Uterus (tissue), 4 donors: ENCODE measurements around the gene FOXI1. TPM values are rescaled to one million over a fixed set of nuclear protein-coding genes. Genes with fewer than 3 reads are reported as not detected.

Source experiments
- DNase-seq, 2 donors: peaks; one replicate each; pipeline ENCODE4 v3.0.0-alpha.2; 2019 to 2020
- H3K27ac ChIP-seq, 2 donors: fragments of 200-600 bp; sonication (generic); 1 replicate in 1 of 2; 2 replicates in 1 of 2; pipeline ENCODE4 v1.5.1; 2016 to 2018
- H3K27me3 ChIP-seq, 2 donors: fragments of 200-600 bp; sonication (generic); one replicate each; pipeline ENCODE4 v1.5.1; 2018 to 2019; ENCODE audit warnings: control low read depth in 1 of 2
- H3K36me3 ChIP-seq, 2 donors: fragments of 200-600 bp; sonication (generic); one replicate each; pipeline ENCODE4 v1.5.1; 2019; ENCODE audit warnings: control low read depth in 1 of 2
- H3K4me1 ChIP-seq, 2 donors: fragments of 200-600 bp; sonication (generic); one replicate each; pipeline ENCODE4 v1.5.1; 2018 to 2019; ENCODE audit warnings: control low read depth in 1 of 2
- H3K4me3 ChIP-seq, 2 donors: fragments of 200-600 bp; sonication (generic); 1 replicate in 1 of 2; 2 replicates in 1 of 2; pipeline ENCODE4 v1.5.1; 2018 to 2019; ENCODE audit warnings: mild to moderate bottlenecking in 1 of 2
- H3K9me3 ChIP-seq, 2 donors: fragments of 200-600 bp; sonication (generic); one replicate each; pipeline ENCODE4 v1.5.1; 2019; ENCODE audit warnings: control low read depth in 1 of 2
- POLR2A ChIP-seq, 2 donors: fragments of 450-650 bp; IDR thresholded peaks; one replicate each; pipeline ENCODE4 v1.6.1; 2016; ENCODE audit warnings: antibody characterized with exemption in 2 of 2, mild to moderate bottlenecking in 1 of 2, moderate library complexity in 1 of 2
- intact Hi-C: fragments of 100-400 bp; cut with DNase I; formaldehyde crosslinking; loops from one replicate; pipeline ENCODE4 v1.15.1; 2023; ENCODE audit warnings: low total_unique reads
- total RNA-seq, 4 donors: library from RNA; depleted of rRNA in 3 of 4; stranded (reverse); fragments of >200 nt in 3 of 4; gene quantifications; one replicate each; pipeline versions ENCODE4 v1.1.0 to v1.2.4, GENCODE V29; 2014 to 2023
- TF ChIP-seq, protein P1 (sequence below), 4 experiments: fragments of 200-600 bp in 2 of 4; fragments of 450-650 bp in 2 of 4; sonication (generic) in 2 of 4; IDR thresholded peaks; one replicate each; pipeline ENCODE4 v1.5.1; 2016 to 2019; ENCODE audit warnings: antibody characterized with exemption in 4 of 4, mild to moderate bottlenecking in 2 of 4, moderate library complexity in 1 of 4
- donor health status: DM: yes; HTN: yes; CAD: no.

The FOXI1 gene
- total RNA-seq, 4 donors from 2014 or later: not detected

GRCh38 chr5:170109059-170110031 lies 3.6 kb downstream of the FOXI1 start:
- no peaks in the 10 kb centered on the region for H3K4me1 ChIP-seq
- TF ChIP-seq, protein P1, sequence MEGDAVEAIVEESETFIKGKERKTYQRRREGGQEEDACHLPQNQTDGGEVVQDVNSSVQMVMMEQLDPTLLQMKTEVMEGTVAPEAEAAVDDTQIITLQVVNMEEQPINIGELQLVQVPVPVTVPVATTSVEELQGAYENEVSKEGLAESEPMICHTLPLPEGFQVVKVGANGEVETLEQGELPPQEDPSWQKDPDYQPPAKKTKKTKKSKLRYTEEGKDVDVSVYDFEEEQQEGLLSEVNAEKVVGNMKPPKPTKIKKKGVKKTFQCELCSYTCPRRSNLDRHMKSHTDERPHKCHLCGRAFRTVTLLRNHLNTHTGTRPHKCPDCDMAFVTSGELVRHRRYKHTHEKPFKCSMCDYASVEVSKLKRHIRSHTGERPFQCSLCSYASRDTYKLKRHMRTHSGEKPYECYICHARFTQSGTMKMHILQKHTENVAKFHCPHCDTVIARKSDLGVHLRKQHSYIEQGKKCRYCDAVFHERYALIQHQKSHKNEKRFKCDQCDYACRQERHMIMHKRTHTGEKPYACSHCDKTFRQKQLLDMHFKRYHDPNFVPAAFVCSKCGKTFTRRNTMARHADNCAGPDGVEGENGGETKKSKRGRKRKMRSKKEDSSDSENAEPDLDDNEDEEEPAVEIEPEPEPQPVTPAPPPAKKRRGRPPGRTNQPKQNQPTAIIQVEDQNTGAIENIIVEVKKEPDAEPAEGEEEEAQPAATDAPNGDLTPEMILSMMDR (IDR thresholded peaks at IDR 0.05): no peak
- no peak for TF ChIP-seq POLR2A (IDR thresholded peaks at IDR 0.05)
- intact Hi-C loops: no loop called here

GRCh38 chr5:170110403-170111087 lies 4.8 kb downstream of the FOXI1 start:
- H3K27ac ChIP-seq: no peak overlapping the region
- H3K4me1 ChIP-seq: no peaks in the 10 kb centered on the region
- H3K4me3 ChIP-seq: no peak overlapping the region
- TF ChIP-seq, protein P1 (IDR thresholded peaks at IDR 0.05): no peak
- TF ChIP-seq POLR2A (IDR thresholded peaks at IDR 0.05): no peak
- H3K36me3 ChIP-seq: no peaks in the 10 kb centered on the region
- no peak for DNase-seq
- intact Hi-C loops: no loop called here
- no peaks in the 10 kb centered on the region for H3K27me3 ChIP-seq
- H3K9me3 ChIP-seq: no peaks in the 10 kb centered on the region

More at GRCh38 chr5:170109059-170110031, 3.6 kb downstream of the FOXI1 start:
- Histone ChIP-seq H3K27ac (no peak overlapping the region), H3K27me3 (no peaks in the 10 kb centered on the region), H3K9me3 (no peaks in the 10 kb centered on the region), H3K36me3 (no peaks in the 10 kb centered on the region), H3K4me3 (no peak overlapping the region)
- DNase-seq: no peak

DNA sequence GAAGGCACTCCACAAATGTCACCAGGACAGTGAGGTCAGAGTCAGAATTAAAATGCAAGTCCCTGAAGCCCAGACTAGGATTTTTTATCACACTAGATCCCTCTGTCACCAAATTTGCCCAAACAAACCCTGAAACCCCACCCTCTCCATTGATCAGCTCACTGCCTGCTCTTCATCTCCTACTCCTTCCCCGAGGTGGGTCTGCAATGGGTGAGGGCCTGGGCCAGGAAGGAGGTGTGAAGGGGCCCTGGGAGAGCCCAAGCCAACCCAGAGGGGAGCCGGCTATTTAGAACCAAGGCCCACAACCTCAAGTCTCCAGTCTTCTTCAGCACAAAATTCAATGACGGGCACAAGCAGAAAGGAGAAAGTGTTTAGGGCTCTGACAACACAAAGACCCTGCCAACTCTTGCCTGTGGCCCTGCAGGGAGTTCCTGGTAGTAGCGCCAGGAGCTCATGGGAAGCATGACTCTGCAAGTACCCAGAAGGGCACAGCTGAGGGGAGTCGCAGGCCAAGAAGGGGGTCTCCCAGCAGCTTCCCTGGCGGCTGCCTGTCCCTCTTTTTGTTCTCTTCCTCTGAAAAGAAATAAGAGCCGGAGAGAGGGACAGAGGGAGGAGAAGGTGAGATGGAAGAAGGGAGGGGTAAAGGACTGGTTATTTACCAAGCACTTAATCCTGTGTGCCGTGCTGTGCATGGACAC lies 5.5 kb downstream of the FOXI1 start:
- Histone ChIP-seq H3K4me1 (no peaks in the 10 kb centered on the region), H3K36me3 (no peaks in the 10 kb centered on the region), H3K27me3 (no peaks in the 10 kb centered on the region), H3K27ac (no peak overlapping the region), H3K9me3 (no peaks in the 10 kb centered on the region), H3K4me3 (no peak overlapping the region)
- TF ChIP-seq, protein P1 (IDR thresholded peaks at IDR 0.05): no peak
- no peak for TF ChIP-seq POLR2A (IDR thresholded peaks at IDR 0.05)
- DNase-seq: no peak
- intact Hi-C loops: no loop called here

DNA sequence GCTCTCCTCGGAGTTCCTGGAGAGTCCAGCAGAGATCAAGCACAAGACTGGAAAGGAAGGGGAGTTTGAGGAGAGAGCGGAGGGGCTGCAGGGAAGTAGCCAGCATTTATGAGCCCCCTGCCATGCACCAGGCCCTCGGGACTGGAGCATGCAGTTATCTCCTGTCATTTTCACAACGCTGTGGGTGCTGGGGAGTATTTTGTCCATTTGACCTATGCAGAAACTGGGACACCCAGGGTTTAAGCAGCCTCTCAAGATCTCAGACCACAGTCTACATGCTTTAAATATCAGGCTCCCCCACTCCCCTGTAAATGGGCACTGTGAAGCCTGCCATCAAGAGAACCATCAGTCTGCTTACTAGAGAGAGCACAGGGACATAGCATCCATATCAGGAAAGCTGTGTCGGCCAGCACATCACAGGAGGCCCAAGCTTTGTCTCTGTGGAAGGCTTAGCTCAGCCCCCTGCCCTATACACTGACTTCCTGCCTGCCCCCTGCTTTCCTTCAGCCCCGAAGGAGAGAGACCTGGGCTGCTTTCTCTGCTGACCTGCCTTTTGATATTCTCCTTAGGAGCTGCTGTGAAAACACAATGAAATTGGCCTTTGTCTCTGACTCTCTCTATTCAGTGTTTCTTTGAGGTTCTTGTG lies 7.3 kb downstream of the FOXI1 start:
- intact Hi-C loops: no loop called here
- TF ChIP-seq POLR2A (IDR thresholded peaks at IDR 0.05): no peak
- TF ChIP-seq, protein P1 (IDR thresholded peaks at IDR 0.05): no peak
- no peak for DNase-seq
- Histone ChIP-seq H3K36me3 (no peaks in the 10 kb centered on the region), H3K4me3 (no peak overlapping the region), H3K27me3 (no peaks in the 10 kb centered on the region), H3K27ac (no peak overlapping the region), H3K4me1 (no peaks in the 10 kb centered on the region), H3K9me3 (no peaks in the 10 kb centered on the region)
